ENCODE results near the gene EAPP. TPM values are rescaled to one million over a fixed set of nuclear protein-coding genes. Genes with fewer than 3 reads are reported as not detected.

The EAPP gene
- total RNA-seq, 2 experiments from 2014 or later: 28.6 to 35.8 TPM

- no TSS peak for BruUV-seq (replicated peaks)
- Histone ChIP-seq H3K4me2 (ENCODE audit: low read length) (no peak overlapping the region), H3K36me3 (ENCODE audit: insufficient read depth, low read length) (no peaks in the 10 kb centered on the region), H3K4me1 (ENCODE audit: insufficient read depth, low read length, poor library complexity, severe bottlenecking) (no peaks in the 10 kb centered on the region), H3K4me3 (ENCODE audit: low read depth, low read length, poor library complexity, severe bottlenecking) (no peak overlapping the region), H3K9me2 (ENCODE audit: insufficient read depth, low read length) (no peaks in the 10 kb centered on the region), H3K9me3 (ENCODE audit: low read length) (no peaks in the 10 kb centered on the region), H3K27ac (ENCODE audit: low read depth, low read length, poor library complexity, severe bottlenecking) (no peak overlapping the region), H3K79me2 (ENCODE audit: insufficient read depth, low read depth, low read length) (no peaks in the 10 kb centered on the region), H2AFZ (ENCODE audit: low read length) (no peak overlapping the region), H4K20me1 (ENCODE audit: insufficient read depth, low read length) (no peaks in the 10 kb centered on the region)
- CTCF ChIA-PET (ENCODE audit: unreplicated experiment): no interaction called here
- intact Hi-C loops (cut with micrococcal nuclease; ENCODE audit: unreplicated experiment): no loop called here
- POLR2A ChIA-PET: interaction anchor here (0.7 to 1.0 kb wide), 3 partner anchors 10 to 75 kb away, joined by 3 to 4 read pairs (median 3); no protein-coding TSS in a partner anchor
- no peak for DNase-seq (ENCODE audit: low spot score)
- TF ChIP-seq, protein P1, sequence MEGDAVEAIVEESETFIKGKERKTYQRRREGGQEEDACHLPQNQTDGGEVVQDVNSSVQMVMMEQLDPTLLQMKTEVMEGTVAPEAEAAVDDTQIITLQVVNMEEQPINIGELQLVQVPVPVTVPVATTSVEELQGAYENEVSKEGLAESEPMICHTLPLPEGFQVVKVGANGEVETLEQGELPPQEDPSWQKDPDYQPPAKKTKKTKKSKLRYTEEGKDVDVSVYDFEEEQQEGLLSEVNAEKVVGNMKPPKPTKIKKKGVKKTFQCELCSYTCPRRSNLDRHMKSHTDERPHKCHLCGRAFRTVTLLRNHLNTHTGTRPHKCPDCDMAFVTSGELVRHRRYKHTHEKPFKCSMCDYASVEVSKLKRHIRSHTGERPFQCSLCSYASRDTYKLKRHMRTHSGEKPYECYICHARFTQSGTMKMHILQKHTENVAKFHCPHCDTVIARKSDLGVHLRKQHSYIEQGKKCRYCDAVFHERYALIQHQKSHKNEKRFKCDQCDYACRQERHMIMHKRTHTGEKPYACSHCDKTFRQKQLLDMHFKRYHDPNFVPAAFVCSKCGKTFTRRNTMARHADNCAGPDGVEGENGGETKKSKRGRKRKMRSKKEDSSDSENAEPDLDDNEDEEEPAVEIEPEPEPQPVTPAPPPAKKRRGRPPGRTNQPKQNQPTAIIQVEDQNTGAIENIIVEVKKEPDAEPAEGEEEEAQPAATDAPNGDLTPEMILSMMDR (conservative IDR thresholded peaks at IDR 0.05; ENCODE audit: low read length): no peak
- no peak for TF ChIP-seq EZH2phosphoT487 (IDR thresholded peaks at IDR 0.05; ENCODE audit: borderline replicate concordance, low read depth, low read length)
Measured at GRCh38 chr14:34474187-34474679, 65.3 kb downstream of the EAPP start.

- no peaks in the 10 kb centered on the region for H3K79me2 ChIP-seq (ENCODE audit: insufficient read depth, low read depth, low read length)
- BruUV-seq (replicated peaks): no TSS peak
- H3K4me2 ChIP-seq (ENCODE audit: low read length): no peak overlapping the region
- no peak overlapping the region for H2AFZ ChIP-seq (ENCODE audit: low read length)
- TF ChIP-seq, protein P1 (conservative IDR thresholded peaks at IDR 0.05; ENCODE audit: low read length): no peak
- no peak for TF ChIP-seq EZH2phosphoT487 (IDR thresholded peaks at IDR 0.05; ENCODE audit: borderline replicate concordance, low read depth, low read length)
- POLR2A ChIA-PET: interaction anchor here (0.9 kb wide), 1 partner anchor 51 kb away, joined by 3 read pairs; no protein-coding TSS in a partner anchor
- no peak overlapping the region for H3K27ac ChIP-seq (ENCODE audit: low read depth, low read length, poor library complexity, severe bottlenecking)
- H3K9me2 ChIP-seq (ENCODE audit: insufficient read depth, low read length): no peaks in the 10 kb centered on the region
- CTCF ChIA-PET (ENCODE audit: unreplicated experiment): no interaction called here
- H3K4me3 ChIP-seq (ENCODE audit: low read depth, low read length, poor library complexity, severe bottlenecking): no peak overlapping the region
- no peaks in the 10 kb centered on the region for H3K4me1 ChIP-seq (ENCODE audit: insufficient read depth, low read length, poor library complexity, severe bottlenecking)
- no peaks in the 10 kb centered on the region for H3K36me3 ChIP-seq (ENCODE audit: insufficient read depth, low read length)
- intact Hi-C loops (cut with micrococcal nuclease; ENCODE audit: unreplicated experiment): no loop called here
- H3K9me3 ChIP-seq (ENCODE audit: low read length): no peaks in the 10 kb centered on the region
- no peaks in the 10 kb centered on the region for H4K20me1 ChIP-seq (ENCODE audit: insufficient read depth, low read length)
- no peak for DNase-seq (ENCODE audit: low spot score)
Measured at GRCh38 chr14:34472706-34473279, 66.7 kb downstream of the EAPP start.

DNA sequence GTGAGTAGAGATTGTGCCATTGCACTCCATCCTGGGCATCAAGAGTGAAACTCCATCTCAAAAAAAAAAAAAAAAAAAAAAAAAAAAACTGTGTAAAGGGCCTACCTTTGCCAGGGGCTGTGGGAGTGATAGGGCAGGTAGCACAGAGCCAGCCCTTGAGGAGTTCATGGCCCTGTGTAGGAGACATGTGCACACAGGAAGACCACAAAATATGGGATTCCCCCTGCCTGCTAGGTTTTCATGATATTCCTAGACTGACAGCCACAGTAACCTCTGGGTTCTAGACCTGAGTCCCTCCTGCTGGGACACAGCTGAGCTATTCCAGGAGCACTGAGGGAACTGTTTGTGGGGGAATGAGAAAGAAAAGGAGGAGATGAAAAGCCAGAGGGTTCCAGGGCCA lies 69.2 kb downstream of the EAPP start:
- Histone ChIP-seq H4K20me1 (ENCODE audit: insufficient read depth, low read length) (no peaks in the 10 kb centered on the region), H3K79me2 (ENCODE audit: insufficient read depth, low read depth, low read length) (no peaks in the 10 kb centered on the region), H3K4me1 (ENCODE audit: insufficient read depth, low read length, poor library complexity, severe bottlenecking) (peaks cover 2% of the 10 kb centered on the region), H2AFZ (ENCODE audit: low read length) (no peak overlapping the region), H3K9me2 (ENCODE audit: insufficient read depth, low read length) (no peaks in the 10 kb centered on the region), H3K4me2 (ENCODE audit: low read length) (no peak overlapping the region), H3K9me3 (ENCODE audit: low read length) (no peaks in the 10 kb centered on the region), H3K36me3 (ENCODE audit: insufficient read depth, low read length) (no peaks in the 10 kb centered on the region), H3K27ac (ENCODE audit: low read depth, low read length, poor library complexity, severe bottlenecking) (no peak overlapping the region), H3K4me3 (ENCODE audit: low read depth, low read length, poor library complexity, severe bottlenecking) (no peak overlapping the region)
- DNase-seq (ENCODE audit: low spot score): no peak
- POLR2A ChIA-PET: no interaction called here
- TF ChIP-seq, protein P1 (conservative IDR thresholded peaks at IDR 0.05; ENCODE audit: low read length): no peak
- TF ChIP-seq EZH2phosphoT487 (IDR thresholded peaks at IDR 0.05; ENCODE audit: borderline replicate concordance, low read depth, low read length): no peak
- CTCF ChIA-PET (ENCODE audit: unreplicated experiment): no interaction called here
- intact Hi-C loops (cut with micrococcal nuclease; ENCODE audit: unreplicated experiment): no loop called here
- no TSS peak for BruUV-seq (replicated peaks)

Data from OCI-LY7 (cell line).